ENCODE results near the gene WIZ. TPM values are rescaled to one million over a fixed set of nuclear protein-coding genes. Genes with fewer than 3 reads are reported as not detected.
A peak's percentile ranks its signal among the peaks of the same experiment; 100 is the strongest.

WIZ gene
- polyA plus RNA-seq, 1 donor (not counting 4 experiments of a cell fraction or from before 2014, with no cell fraction given) = 5.1 TPM

DNA sequence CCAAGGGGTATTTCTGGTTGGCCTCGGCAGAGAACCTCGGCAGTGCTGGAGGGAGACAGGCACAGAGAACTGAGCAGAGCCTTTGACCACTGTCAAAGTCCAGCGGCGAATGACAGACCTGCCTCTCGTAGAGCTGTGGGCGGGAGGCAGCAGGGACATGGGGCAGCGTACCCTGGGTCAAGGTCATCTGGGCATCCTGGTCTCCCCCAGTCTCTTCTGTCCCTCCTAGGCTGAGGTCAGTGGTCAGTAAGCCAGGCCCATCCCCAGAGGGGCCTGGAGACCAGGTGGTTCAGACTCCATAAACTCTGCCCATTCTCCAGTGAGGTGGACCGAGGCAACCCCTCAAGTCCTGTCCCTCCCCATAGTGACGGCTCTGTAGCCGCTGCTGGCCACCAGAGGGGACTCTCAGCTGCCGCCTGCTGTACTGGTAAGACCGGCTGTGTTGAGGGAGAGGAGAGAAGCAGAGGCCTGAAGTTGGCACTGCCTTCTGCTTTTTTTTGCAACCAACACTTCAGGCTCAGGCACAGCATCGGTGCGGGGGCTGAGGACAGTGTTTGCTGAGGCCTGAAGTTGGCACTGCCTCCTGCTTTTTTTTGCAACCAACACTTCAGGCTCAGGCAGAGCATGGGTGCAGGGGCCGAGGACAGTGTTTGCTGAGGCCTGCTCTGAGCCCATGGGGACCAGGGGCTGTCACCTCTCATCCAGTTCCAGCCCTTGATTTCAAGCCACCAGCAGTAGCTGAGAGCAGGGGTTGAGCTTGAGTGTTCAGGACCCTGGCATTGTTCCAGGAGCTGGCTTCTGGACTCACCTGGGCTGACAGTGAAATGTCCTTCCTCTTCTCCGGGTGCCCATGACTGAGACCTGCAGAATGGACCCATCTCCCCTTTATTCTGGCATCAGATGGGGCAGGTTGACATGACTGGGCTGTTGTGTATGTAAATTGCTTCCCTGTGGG lies 29.9 kb upstream of the WIZ start, which contains the start of gene PGLYRP2:
Gene PGLYRP2 (minus strand): TSS at position 111 of the 955 bp plus-strand sequence. CDS start 130 bp downstream, outside the sequence.
- H3K9ac ChIP-seq (ENCODE audit: control insufficient read depth, extremely low read depth, insufficient read depth, low read length) = no peak within 1 kb of the TSS
- FAIRE-seq = no peak

DNA sequence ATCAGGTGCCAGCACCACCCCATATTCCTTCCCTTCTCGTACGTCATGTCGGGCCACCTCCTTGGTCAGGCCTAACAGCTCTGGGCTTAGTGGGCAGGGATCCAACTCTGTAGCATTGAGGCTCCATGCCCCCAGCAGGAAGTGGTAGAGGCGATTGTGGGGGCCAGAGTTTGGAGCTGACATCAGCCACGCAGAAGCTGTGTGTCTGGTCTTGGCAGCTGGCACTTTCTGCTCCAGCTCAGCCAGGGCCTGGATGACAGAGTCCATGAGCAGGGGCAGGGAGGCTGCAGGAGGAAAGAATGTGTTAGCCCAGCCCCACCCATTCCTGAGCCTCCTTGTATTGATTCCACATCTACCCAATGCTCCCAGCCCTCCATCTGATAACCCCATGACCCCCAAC lies 26.6 kb upstream of the WIZ start:
- dilution Hi-C loops (cut with MboI; ENCODE audit: extremely low pct_ligation_motif_present, low sequenced_read_pairs) = no loop called here
- FAIRE-seq (no peak), DNase-seq (ENCODE audit: low read depth, low spot score) (no peak)
- no peak overlapping the region for H3K9ac ChIP-seq (ENCODE audit: control insufficient read depth, extremely low read depth, insufficient read depth, low read length)
- TF ChIP-seq, protein P1, sequence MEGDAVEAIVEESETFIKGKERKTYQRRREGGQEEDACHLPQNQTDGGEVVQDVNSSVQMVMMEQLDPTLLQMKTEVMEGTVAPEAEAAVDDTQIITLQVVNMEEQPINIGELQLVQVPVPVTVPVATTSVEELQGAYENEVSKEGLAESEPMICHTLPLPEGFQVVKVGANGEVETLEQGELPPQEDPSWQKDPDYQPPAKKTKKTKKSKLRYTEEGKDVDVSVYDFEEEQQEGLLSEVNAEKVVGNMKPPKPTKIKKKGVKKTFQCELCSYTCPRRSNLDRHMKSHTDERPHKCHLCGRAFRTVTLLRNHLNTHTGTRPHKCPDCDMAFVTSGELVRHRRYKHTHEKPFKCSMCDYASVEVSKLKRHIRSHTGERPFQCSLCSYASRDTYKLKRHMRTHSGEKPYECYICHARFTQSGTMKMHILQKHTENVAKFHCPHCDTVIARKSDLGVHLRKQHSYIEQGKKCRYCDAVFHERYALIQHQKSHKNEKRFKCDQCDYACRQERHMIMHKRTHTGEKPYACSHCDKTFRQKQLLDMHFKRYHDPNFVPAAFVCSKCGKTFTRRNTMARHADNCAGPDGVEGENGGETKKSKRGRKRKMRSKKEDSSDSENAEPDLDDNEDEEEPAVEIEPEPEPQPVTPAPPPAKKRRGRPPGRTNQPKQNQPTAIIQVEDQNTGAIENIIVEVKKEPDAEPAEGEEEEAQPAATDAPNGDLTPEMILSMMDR (optimal IDR thresholded peaks at IDR 0.05 in 1 of 3, IDR thresholded peaks at IDR 0.05 in 1 of 3, conservative IDR thresholded peaks at IDR 0.05 in 1 of 3; ENCODE audit: extremely low read depth in 1 of 3, insufficient read depth in 2 of 3, low read length in 3 of 3) = no peak
- TF ChIP-seq EZH2 (IDR thresholded peaks at IDR 0.05; ENCODE audit: low read length) = no peak
- H3K36me3 ChIP-seq (ENCODE audit: control insufficient read depth in 2 of 2, extremely low read depth in 1 of 2, insufficient read depth in 2 of 2, low read length in 2 of 2) = no peaks in the 10 kb centered on the region
- H4K20me1 ChIP-seq (ENCODE audit: control insufficient read depth, extremely low read depth, insufficient read depth, low read length) = no peaks in the 10 kb centered on the region
- no peak overlapping the region for H3K4me3 ChIP-seq (ENCODE audit: control insufficient read depth in 2 of 3, extremely low read depth in 1 of 3, insufficient read depth in 2 of 3, low read depth in 1 of 3, low read length in 3 of 3)
- no peak overlapping the region for H3K4me2 ChIP-seq (ENCODE audit: control insufficient read depth, extremely low read depth, insufficient read depth, low read depth, low read length)
- H3K9me1 ChIP-seq (ENCODE audit: control insufficient read depth, extremely low read depth, insufficient read depth, low read length) = no peaks in the 10 kb centered on the region
- H3K27ac ChIP-seq (ENCODE audit: control insufficient read depth, insufficient read depth, low read length) = no peak overlapping the region
- no peak overlapping the region for H2AFZ ChIP-seq (ENCODE audit: control insufficient read depth, low read length)
- H3K27me3 ChIP-seq (ENCODE audit: control insufficient read depth, extremely low read depth, insufficient read depth, low read length) = no peaks in the 10 kb centered on the region
- no peaks in the 10 kb centered on the region for H3K79me2 ChIP-seq (ENCODE audit: control insufficient read depth, insufficient read depth, low read length)
- H3K4me1 ChIP-seq (ENCODE audit: control insufficient read depth, extremely low read depth, insufficient read depth, low read length) = no peaks in the 10 kb centered on the region
- H3K9me3 ChIP-seq (ENCODE audit: control insufficient read depth, low read depth, low read length) = no peaks in the 10 kb centered on the region

More for the DNA sequence above, 29.9 kb upstream of the WIZ start, which contains the start of gene PGLYRP2:
- dilution Hi-C loops (cut with MboI; ENCODE audit: extremely low pct_ligation_motif_present, low sequenced_read_pairs) = no loop called here
- Histone ChIP-seq H3K27ac (ENCODE audit: control insufficient read depth, insufficient read depth, low read length) (no peak within 1 kb of the TSS), H3K27me3 (ENCODE audit: control insufficient read depth, extremely low read depth, insufficient read depth, low read length) (no peaks in the 10 kb centered on the region), H3K9me3 (ENCODE audit: control insufficient read depth, low read depth, low read length) (no peaks in the 10 kb centered on the region), H3K9me1 (ENCODE audit: control insufficient read depth, extremely low read depth, insufficient read depth, low read length) (no peaks in the 10 kb centered on the region), H3K4me1 (ENCODE audit: control insufficient read depth, extremely low read depth, insufficient read depth, low read length) (no peaks in the 10 kb centered on the region), H3K79me2 (ENCODE audit: control insufficient read depth, insufficient read depth, low read length) (no peaks in the 10 kb centered on the region), H3K4me2 (ENCODE audit: control insufficient read depth, extremely low read depth, insufficient read depth, low read depth, low read length) (no peak within 1 kb of the TSS), H3K4me3 (ENCODE audit: control insufficient read depth in 2 of 3, extremely low read depth in 1 of 3, insufficient read depth in 2 of 3, low read depth in 1 of 3, low read length in 3 of 3) (no peak within 1 kb of the TSS), H4K20me1 (ENCODE audit: control insufficient read depth, extremely low read depth, insufficient read depth, low read length) (no peaks in the 10 kb centered on the region), H3K36me3 (ENCODE audit: control insufficient read depth in 2 of 2, extremely low read depth in 1 of 2, insufficient read depth in 2 of 2, low read length in 2 of 2) (no peaks in the 10 kb centered on the region), H2AFZ (ENCODE audit: control insufficient read depth, low read length) (no peak within 1 kb of the TSS)
- no peak for DNase-seq (ENCODE audit: low read depth, low spot score)
- no peak for TF ChIP-seq EZH2 (IDR thresholded peaks at IDR 0.05; ENCODE audit: low read length)
- TF ChIP-seq, protein P1 (optimal IDR thresholded peaks at IDR 0.05 in 1 of 3, IDR thresholded peaks at IDR 0.05 in 1 of 3, conservative IDR thresholded peaks at IDR 0.05 in 1 of 3; ENCODE audit: extremely low read depth in 1 of 3, insufficient read depth in 2 of 3, low read length in 3 of 3) = peak in 1 of 3 experiments; percentile 67
